Measurements from ENCODE around the gene TTLL11.

Gene TTLL11

GRCh38 chr9:121839726-121840500, 253.2 kb downstream of the TTLL11 start:
- no peak for DNase-seq

DNA sequence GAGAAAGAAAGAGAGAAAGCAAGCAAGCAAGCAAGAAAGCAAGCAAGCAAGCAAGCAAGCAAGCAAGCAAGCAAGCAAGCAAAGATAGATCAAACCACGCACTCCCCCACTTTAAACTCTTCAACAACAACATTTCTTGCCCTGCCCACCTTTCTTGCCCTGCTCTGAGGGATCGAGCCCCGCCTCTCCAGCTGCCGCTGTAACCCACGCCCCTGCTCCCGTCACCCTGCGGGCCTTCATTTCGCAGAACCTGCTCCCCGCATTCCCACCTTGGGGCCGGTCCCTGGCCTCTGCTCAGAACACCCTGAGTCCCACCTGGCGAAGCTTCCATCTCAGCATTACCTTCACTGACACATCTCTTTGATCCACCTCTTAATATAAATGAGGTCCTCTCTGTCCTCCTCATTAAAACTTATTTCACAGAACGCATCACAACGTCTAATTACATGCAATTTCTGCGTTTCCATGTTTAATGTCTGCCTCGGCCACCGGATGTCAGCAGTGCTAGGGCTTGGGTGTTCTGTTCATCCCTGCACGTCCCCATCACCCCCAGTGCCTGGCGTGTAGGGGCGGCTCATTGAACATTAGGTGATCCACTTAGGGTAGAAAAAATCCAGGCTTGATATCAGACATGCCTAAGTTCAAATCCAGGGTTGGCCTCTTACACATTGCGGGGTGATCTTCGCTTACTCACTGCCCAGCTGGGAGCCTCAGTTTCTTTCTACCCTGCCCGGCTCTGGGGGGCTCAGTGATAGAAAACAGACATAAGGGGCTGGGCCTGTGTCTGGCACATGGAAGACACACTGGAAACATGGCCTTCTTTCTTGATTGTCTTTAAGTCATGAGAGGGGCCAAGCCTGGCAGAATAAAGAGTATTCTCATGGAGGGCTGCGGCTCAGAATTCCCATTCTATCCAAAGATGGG, 254.1 kb downstream of the TTLL11 start:
- DNase-seq = no peak

GRCh38 chr9:121837113-121837961, 255.8 kb downstream of the TTLL11 start:
- DNase-seq = no peak

GRCh38 chr9:121836366-121836885, 256.7 kb downstream of the TTLL11 start:
- DNase-seq = no peak

GRCh38 chr9:121835587-121836365, 257.3 kb downstream of the TTLL11 start:
- DNase-seq = no peak

- DNase-seq = no peak
Observed at GRCh38 chr9:121833061-121833460, 260.0 kb downstream of the TTLL11 start.

GRCh38 chr9:121831869-121832268, 261.2 kb downstream of the TTLL11 start:
- no peak for DNase-seq

DNA sequence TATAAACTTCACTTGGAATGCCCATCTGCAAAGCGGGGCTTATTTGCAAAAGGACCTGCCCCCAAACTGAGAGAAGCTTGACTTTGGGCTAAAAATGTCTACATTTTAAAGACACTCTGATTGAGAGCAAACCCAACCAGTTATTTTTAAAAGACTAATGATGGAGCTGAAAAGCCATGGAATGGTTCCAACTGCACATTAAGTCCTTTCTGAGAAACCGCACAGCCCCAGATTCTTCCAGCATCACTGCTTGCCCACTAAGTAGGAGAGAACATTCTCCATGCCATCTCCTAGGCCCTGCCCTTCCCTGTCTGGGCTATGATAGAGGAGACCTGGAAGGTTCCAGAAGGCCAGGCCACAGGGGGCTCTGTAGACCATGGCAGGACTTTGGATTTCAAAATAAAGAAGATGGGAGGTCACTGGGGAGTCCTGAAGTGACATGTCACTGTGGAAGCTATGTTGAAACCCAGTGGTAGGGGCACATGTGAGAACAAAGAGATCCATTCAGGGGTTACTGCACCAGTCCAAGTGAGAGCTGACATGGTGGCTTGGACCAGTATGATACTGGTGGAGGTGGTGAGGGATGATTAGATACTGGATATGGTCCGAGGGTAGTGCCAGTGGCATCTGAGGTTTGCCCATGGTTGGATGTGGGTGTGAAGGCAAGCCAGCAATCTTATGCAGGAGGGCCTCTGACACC, 262.5 kb downstream of the TTLL11 start:
- DNase-seq = no peak

GRCh38 chr9:121827251-121827967, 265.7 kb downstream of the TTLL11 start:
- DNase-seq = no peak

DNA sequence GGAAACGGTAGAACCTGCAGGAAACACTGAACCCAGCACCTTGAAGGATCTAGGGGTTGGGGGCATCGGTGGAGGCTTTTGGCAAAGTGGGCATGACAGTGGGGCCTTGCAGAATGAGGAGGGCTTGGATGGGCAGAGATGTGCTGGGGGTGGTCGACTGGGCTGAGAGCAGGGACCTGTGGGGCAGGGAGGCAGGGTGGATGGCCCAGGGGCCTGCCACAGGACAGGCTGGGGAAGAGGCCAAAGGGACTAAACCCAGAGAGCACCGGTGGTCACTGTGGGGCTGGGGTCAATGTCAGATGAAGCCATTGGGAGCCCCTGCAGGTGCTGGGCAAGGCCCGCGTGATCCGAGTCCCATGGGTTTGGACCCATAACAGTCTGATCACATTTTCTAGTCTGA, 266.4 kb downstream of the TTLL11 start:
- no peak for DNase-seq

- DNase-seq = no peak
Observed at GRCh38 chr9:121825031-121825691, 267.9 kb downstream of the TTLL11 start.

GRCh38 chr9:121824651-121825030, 268.5 kb downstream of the TTLL11 start:
- no peak for DNase-seq

DNA sequence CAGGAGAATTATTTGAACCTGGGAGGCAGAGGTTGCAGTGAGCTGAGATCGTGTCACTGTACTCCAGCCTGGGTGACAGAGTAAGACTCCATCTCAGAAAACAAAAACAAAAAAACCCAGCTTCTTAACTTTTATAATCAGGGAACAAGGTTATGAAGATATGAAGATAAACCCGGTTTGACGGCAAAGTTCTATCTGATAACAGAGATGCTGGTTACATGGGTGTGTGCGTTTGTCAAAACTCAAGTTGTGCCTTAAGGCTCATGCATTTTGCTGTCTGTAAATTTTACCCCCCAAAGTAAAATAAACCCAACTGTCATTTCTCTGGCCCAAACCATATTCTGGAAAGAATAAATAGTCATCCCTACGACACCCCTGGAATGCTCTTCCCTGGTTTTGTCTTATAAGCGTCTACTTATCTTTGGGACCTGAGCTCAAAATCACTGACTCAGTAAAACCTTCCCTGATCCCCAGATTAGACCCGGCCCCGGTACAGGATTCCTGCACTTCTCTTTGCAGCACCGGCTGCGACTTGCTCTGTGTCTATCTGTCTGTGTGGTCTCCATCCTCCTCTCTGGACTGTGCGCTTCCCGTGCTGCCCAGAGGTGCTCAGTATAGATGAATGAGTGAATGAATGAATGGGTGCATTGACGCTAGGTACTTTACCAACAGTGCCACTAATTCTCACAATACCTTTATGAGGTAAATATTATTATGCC, 269.5 kb downstream of the TTLL11 start:
- DNase-seq = no peak

- no peak for DNase-seq
Observed at GRCh38 chr9:121822093-121823085, 270.7 kb downstream of the TTLL11 start.

DNA sequence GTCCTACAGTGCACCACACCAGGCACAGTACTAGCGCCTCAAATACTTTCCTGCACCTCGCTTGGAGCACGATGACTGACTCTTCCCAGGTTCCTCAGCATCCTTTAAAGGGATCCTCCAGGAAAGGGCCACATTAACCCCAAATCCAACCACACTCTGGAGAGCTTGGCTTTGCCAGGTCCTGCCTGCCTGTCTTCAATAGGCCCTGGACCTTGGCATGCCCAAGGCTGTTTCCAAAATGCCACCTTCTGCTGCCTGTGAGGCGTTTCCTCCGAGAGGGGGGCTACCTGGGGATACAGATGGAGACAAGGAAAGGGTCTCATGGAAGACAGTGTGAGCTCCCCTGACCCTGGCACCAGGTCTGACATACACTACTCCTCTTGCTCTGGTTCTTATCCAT, 271.8 kb downstream of the TTLL11 start:
- DNase-seq = no peak

- no peak for DNase-seq
Observed at GRCh38 chr9:121820286-121821005, 272.7 kb downstream of the TTLL11 start.

Data from CD4-positive, alpha-beta T cell treated with Interleukin-6 for 4 hours (primary cell).